NCI-H1694 treated with DMSO at 0.1 percent for 48 hours (cell line): ENCODE measurements around the gene NRDC.

ENCODE experiments used
- DNase-seq: peaks from one replicate; lab custom pipeline; 2025; lab: John Stamatoyannopoulos, UW

Gene NRDC

DNA sequence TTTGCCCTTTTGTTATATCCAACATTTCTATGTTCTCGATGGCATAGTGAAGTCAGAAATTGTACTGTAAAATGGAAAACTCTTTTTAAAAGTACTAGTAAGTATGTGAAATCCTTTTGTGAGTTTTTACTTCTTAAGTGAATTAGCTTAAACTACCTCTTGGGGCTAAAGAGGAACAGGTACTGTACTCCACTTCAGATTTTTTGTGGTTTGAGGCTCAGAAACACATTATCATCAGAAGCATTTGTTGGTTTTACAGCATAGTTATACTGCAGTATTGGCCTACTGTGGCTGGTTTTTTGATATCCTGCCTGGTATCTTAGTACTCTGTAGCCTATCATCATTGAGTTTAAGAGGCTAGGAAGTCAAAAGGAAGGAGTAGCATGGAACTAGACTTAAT lies 117.2 kb downstream of the NRDC start:
- no peak for DNase-seq

DNA sequence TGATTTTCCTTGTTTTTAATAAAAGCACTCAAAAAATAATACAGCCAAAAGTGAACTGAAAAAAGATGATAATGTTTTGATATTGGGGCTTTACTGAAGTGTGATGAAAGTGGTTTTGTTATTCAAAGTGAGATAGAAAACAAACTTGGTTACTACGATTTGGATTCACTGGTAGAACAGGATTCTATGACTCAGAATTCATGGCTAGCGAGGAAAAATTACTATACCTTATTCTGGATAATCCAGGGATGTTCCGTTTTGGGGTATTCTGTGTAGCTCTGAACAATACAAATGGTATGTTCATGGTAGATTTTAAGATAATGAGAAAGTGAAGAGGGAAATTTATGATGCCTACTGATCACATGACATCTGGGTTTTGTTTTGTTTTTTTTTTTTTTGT lies 117.7 kb downstream of the NRDC start:
- DNase-seq, result no peak

DNA sequence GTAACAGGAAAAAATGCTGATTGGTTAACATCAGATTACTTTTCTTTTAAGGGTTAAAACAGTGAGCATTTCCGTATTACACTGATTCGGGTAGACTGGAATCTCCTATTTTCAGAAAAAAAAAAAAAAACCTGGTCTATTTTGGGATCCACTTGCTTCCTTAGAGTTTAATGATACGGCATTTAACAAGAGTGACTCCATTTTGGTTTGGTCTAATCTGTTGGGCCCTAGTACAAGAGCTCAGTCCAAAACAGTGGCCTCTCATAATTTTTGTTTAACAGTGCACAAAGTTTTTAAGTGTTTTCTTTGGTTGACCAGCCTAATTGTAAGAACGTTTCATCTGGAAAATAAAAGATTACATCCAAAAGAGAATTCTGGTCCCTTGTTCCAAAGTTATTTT lies 120.2 kb downstream of the NRDC start:
- no peak for DNase-seq

DNA sequence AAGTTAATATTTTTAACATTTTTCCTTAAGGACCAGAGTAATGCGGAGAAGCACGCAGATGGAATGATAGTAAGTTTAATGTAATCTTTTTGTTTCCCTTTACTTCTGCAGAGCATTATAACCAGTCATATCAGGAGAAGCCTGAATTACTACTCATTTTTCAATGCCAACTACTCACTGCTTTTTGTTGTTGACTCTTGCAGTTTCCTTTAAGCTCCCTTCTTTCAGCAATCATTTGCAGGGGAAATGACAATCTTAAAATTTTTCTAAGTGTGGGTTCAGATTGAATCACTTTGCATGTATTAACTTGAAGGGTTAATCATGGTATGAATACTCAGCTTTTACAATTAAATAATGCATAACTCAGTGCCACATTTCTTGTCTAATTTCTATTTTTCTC lies 122.2 kb downstream of the NRDC start:
- no peak for DNase-seq

DNA sequence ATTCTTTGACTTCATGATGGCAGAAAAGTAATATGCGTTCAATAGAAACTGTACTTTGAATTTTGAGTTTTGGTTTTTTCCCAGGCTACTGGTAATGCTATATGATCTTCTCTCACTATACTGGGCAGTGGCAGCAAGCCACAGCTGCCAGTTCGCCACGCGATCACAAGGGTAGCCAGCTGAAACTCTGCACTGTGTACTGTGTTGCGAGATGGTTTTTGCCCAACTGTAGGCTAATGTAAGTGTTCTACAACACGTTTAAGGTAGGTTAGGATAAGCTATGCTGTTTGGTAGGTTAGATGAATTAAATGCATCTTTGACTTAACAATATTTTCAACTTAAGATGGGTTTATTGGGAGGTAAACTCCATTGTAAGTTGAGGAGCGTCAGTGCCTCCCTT lies 123.1 kb downstream of the NRDC start:
- DNase-seq, result no peak

DNA sequence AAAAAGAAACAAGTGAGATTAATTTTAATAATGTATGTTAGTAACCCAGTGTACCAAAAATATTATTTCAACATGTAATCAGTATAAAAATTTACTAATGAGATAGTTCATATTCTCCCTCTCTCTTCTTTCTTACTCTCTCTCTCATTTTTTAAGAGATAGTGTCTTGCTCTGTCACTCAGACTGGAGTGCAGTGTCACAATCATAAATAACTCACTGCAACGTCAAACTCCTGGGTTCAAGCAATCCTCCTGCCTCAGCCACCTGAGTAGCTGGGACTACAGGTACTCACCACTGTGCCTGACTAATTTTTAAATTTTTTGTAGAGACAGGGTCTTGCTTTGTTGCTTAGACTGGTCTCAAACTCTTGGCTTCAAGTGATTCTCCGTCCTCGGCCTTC lies 123.9 kb downstream of the NRDC start:
- no peak for DNase-seq

DNA sequence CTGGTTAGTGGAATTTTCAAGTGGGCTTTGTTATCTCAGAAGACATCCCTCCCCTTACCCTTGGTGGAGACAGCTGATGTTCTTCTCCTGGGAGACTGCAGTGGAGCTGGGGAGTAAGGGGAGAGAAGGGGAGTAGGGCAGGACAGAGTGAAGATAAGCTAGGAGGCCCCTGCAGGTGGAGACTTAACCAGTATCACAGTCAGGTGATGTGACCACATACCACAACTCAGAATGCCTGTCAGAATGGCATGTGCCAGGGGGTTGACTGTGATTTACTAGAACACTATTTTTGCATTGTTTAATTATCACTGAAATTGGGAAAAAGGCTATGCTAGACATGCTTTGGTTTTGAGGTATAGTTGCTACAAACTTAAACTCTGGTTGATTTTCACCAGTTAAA lies 124.6 kb downstream of the NRDC start:
- no peak for DNase-seq

DNA sequence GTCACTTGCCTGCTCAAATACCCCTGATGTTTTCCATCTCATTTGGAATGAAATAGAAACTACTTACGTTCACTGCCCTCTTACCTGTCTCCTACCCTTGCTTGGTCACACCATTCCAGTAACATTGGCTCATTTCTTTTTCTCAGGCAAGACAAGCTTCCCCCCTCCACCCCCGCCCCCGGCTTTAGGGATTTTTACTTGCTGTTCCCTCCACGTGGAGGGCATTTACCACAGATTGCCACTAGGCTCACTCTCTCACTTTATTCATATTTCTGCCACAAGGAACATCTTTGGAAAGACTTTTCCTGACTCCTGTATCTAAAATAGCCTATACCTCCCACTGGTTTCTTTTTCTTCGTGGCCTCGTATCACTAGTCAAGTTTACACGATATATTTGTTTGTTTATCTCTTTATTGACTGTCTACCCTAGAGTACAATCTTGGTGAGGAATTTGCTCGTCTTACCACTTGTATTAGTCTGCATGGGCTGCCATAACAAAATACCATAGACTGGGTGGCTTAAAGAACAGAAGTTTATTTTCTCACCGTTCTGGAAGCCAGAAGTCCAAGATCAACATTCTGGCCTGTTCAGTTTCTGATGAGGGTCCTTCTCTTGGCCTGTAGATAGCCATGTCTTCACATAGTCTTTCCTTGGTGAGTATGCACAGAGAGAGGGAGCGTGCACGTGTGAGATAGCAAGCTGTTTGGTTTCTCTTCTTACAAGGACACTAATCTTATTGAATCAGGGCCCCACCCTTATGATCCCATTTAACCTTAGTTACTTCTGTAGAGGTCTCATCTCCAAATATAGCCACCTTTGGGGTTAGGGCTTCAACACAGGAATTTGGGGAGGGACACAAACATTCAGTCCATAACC lies 126.2 kb downstream of the NRDC start:
- no peak for DNase-seq

DNA sequence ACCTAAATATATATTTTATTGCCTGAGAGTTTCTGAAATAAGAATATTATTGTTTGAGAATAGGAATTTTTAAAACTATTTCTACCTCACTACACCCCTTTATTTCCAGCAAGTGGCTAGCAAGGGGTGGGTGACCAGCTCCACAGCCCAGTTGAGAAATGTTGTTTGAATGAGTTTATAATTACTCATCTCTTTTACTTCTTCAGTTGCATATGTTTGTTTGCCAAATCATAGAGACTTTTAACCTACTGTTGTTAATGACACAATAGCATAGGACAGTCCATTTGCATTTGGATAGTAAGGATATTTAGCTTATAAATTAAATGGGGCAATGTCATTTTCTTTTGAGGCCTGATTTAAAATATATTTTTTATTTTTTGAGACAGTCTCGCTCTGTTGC lies 127.8 kb downstream of the NRDC start:
- DNase-seq, result no peak

DNA sequence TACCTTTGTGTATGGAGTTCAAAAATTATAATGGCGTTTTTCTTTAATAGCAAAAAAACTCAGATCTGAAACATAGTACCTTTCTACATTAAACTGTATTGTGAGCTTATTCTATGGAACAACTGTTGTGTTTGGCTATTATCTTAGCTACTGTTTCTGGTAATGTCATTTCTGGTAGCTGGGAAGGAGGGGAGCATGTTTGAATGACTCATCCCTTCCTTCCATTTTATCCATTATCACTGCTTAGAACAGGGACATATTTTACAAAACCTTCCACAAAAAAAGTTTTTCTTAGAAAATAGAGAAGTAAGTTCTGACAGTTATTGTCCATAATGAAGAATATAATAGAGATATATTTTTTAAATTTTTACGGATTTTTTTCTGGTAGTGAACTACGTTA lies 128.3 kb downstream of the NRDC start:
- DNase-seq, result no peak

DNA sequence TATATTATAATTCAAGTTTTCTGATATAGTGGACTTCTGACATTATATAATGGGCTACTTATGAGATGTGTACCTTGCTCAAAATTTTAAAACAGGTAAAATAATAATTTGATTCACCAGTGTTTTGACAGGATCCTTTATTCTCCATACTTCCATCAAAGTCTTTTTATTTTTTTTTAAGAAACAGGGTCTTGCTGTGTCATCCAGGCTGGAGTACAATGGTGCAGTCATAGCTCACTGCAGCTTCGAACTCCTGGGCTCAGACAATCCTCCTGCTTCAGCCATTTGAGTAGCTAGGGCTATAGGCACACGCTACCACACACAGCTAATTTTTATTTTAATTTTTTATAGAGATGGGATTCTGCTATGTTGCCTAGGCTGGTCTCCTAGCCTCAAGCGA lies 129.4 kb downstream of the NRDC start:
- no peak for DNase-seq

DNA sequence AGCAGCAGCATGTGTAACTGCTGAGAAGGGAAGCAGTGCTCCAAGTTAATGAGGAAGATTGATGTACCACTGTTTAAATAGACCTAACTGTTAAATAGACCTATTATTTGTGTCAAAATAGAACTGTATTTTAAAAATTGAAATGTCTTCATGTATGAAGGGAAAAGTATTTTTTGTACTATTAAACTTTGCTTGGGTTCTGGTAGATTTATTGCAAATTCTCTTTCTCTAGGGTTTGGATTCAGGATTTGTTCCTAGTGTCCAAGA lies 133.3 kb downstream of the NRDC start:
- DNase-seq, result no peak

DNA sequence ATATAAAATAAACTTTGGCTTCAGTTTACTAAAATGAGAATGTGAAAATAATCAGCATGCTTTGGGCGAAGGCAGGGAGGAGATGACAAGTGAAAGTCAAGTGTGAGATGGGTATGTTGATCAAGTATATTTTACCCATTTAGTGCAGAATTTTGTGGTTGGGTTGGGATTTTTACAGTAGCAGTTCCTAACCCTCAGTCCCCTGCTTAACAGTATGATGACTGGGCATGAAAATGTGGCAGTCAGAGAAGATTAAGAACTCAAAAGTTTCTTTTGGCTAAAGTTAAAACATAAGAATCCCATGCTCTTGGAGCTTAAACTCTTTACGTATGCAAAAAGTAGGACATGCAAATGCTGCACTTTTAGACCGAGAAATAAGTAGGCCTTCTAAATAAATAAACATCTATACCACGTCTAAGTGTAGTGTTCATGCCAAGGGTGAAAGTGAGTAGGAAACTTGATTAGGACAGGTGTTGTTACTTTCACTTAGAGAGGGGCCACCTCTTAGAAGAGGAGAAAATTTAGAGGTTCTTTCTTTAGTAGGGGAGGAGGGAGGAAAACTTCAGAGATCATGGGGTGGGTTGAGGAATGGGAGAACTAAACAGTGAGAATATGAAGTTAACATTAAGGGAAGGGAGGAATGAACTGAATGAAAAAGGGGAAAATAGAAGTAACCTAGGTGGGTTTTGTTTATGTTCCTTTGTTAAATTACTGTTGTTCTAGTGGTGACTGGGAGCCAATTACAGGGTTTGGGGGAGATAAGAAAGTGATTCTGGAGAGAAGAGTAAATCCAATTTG lies 133.8 kb downstream of the NRDC start:
- no peak for DNase-seq

DNA sequence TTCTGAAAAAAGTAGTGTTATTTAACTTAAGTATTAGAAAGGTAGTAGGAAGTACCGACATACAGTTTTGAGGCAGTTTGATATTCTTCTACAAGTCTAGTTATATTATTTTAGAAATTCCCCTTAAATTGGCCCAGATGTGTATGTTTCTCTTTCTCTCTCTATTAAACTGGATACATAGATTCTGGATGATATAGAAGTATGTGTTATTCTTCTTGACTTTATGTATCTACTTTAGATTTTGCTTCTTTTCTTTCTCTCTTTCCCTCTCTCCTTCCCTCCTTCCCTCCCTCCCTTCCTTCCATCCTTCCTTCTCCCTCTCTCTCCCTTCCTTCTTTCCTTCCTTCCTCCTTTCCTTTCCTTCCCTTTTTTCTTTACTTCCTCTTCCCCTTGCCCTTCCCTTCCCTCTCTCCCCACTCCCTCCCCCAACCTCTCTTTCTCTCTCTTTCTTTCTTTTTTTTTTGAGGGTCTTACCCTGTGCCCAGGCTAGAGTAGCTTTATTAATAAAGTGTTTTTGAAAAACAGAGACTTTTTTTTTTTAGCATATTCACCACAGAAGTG lies 137.3 kb downstream of the NRDC start:
- no peak for DNase-seq

DNA sequence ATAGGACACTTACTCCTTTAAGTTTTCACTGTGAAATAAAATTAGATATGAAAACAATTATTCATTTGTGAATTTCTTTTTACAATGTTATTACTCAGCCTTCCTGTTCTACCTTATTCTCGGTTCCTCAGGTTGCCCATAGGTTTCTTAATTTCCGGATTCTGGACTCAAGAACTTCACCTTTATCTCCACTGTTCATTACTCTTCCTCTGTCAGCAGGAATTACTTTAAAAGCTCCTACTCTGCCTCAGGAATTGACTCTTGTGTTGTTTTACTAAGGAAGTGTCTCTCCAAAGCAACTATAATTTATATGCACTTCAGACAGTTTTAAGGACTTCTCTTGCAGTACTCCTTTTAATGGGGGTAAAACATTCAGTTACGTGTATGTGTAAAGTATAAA lies 137.9 kb downstream of the NRDC start:
- DNase-seq, result no peak
